Ascending aorta (tissue), 2 donors: Measurements from ENCODE around the gene HMOX2. TPM values are rescaled to one million over a fixed set of nuclear protein-coding genes. Genes with fewer than 3 reads are reported as not detected.

Source experiments
- DNase-seq, 2 donors: peaks; one replicate each; pipeline ENCODE4 v3.0.0-alpha.2; 2019; ENCODE audit warnings: low spot score in 2 of 2
- H3K27ac ChIP-seq, 2 donors: fragments of 200-600 bp; sonication (generic); one replicate each; pipeline ENCODE4 v1.5.1; 2016 to 2017; ENCODE audit warnings: mild to moderate bottlenecking in 1 of 2
- H3K27me3 ChIP-seq: fragments of 200-600 bp; sonication (generic); one replicate; pipeline ENCODE4 v1.5.1; 2017
- H3K36me3 ChIP-seq, 2 donors: fragments of 200-600 bp; sonication (generic); one replicate each; pipeline ENCODE4 v1.5.1; 2016
- H3K4me1 ChIP-seq, 2 donors: fragments of 200-600 bp; sonication (generic); one replicate each; pipeline ENCODE4 v1.5.1; 2016 to 2017; ENCODE audit warnings: mild to moderate bottlenecking in 1 of 2
- H3K4me3 ChIP-seq, 2 donors: fragments of 200-600 bp; sonication (generic); one replicate each; pipeline ENCODE4 v1.5.1; 2016 to 2017; ENCODE audit warnings: mild to moderate bottlenecking in 1 of 2
- H3K9me3 ChIP-seq, 2 donors: fragments of 200-600 bp; sonication (generic); one replicate each; pipeline ENCODE4 v1.5.1; 2016
- CTCF ChIP-seq, 3 experiments: fragments of 200-600 bp in 2 of 3; fragments of 450-650 bp in 1 of 3; sonication (generic) in 2 of 3; IDR thresholded peaks; one replicate each; pipeline ENCODE4 v1.5.1; 2016 to 2019; ENCODE audit warnings: antibody characterized with exemption in 3 of 3, mild to moderate bottlenecking in 1 of 3, moderate library complexity in 1 of 3
- intact Hi-C: fragments of 100-400 bp; cut with DNase I; formaldehyde crosslinking; loops from one replicate; pipeline ENCODE4 v1.15.1; 2023
- total RNA-seq: library from RNA; depleted of rRNA; stranded (reverse); fragments of >200 nt; gene quantifications from one replicate; pipeline ENCODE4 v1.1.0, GENCODE V29; 2016

The HMOX2 gene
- total RNA-seq, 1 donor from 2014 or later: 36.7 TPM

DNA sequence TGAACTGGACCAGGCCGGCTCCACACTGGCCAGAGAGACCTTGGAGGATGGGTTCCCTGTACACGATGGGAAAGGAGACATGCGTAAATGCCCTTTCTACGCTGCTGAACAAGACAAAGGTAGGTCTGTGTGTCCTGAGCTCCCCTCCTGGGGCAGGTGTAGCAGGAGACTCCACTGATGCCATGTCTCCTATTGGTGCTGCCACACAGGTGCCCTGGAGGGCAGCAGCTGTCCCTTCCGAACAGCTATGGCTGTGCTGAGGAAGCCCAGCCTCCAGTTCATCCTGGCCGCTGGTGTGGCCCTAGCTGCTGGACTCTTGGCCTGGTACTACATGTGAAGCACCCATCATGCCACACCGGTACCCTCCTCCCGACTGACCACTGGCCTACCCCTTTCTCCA, 33.2 kb downstream of the HMOX2 start:
- Histone ChIP-seq H3K9me3 (no peaks in the 10 kb centered on the region), H3K36me3 (peaks cover 51 to 60% of the 10 kb centered on the region in 2 donors), H3K4me3 (no peak overlapping the region), H3K4me1 (peaks cover 6 to 7% of the 10 kb centered on the region in 2 donors), H3K27me3 (no peaks in the 10 kb centered on the region), H3K27ac (no peak overlapping the region)
- intact Hi-C loops: loop anchor here (5.0 kb wide), 1 partner anchor 78 kb away; no protein-coding TSS in a partner anchor
- DNase-seq: no peak
- no peak for TF ChIP-seq CTCF (IDR thresholded peaks at IDR 0.05)

DNA sequence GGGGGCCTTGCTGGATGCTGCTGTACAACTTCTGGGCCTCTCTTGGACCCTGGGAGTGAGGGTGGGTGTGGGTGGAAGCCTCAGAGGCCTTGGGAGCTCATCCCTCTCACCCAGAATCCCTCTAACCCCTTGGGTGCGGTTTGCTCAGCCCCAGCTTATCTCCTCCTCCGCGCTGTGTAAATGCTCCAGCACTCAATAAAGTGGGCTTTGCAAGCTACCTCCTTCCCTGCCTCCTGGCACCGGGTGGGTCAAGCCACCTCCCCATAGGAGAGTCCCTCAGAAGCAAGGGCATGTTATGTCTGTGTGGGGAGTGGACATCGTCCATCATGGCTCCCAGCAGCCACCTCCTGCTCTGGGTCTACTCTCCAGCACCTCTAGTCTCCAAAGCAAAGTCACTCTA, 33.9 kb downstream of the HMOX2 start:
- Histone ChIP-seq H3K9me3 (no peaks in the 10 kb centered on the region), H3K4me3 (no peak overlapping the region), H3K27ac (no peak overlapping the region), H3K27me3 (no peaks in the 10 kb centered on the region), H3K4me1 (peaks cover 7 to 12% of the 10 kb centered on the region in 2 donors), H3K36me3 (peaks cover 51 to 60% of the 10 kb centered on the region in 2 donors)
- no peak for TF ChIP-seq CTCF (IDR thresholded peaks at IDR 0.05)
- intact Hi-C loops: no loop called here
- DNase-seq: no peak

GRCh38 chr16:4510747-4511426, 34.7 kb downstream of the HMOX2 start:
- Histone ChIP-seq H3K4me1 (peaks cover 7 to 14% of the 10 kb centered on the region in 2 donors), H3K36me3 (peaks cover 51 to 56% of the 10 kb centered on the region in 2 donors), H3K4me3 (no peak overlapping the region), H3K27ac (no peak overlapping the region), H3K27me3 (no peaks in the 10 kb centered on the region), H3K9me3 (no peaks in the 10 kb centered on the region)
- no peak for TF ChIP-seq CTCF (IDR thresholded peaks at IDR 0.05)
- DNase-seq: no peak
- intact Hi-C loops: no loop called here

- no peaks in the 10 kb centered on the region for H3K27me3 ChIP-seq
- no peaks in the 10 kb centered on the region for H3K9me3 ChIP-seq
- H3K4me1 ChIP-seq: peaks cover 7 to 14% of the 10 kb centered on the region in 2 donors
- peak in 2 of 3 experiments; percentile 21 to 45 for TF ChIP-seq CTCF (IDR thresholded peaks at IDR 0.05)
- H3K27ac ChIP-seq: no peak overlapping the region
- no peak for DNase-seq
- intact Hi-C loops: no loop called here
- H3K4me3 ChIP-seq: no peak overlapping the region
- peaks cover 51 to 56% of the 10 kb centered on the region in 2 donors for H3K36me3 ChIP-seq
Measured at GRCh38 chr16:4511441-4512082, 35.4 kb downstream of the HMOX2 start.

- H3K9me3 ChIP-seq: no peaks in the 10 kb centered on the region
- H3K4me3 ChIP-seq: no peak overlapping the region
- no peak for DNase-seq
- intact Hi-C loops: no loop called here
- no peak for TF ChIP-seq CTCF (IDR thresholded peaks at IDR 0.05)
- no peak overlapping the region for H3K27ac ChIP-seq
- H3K36me3 ChIP-seq: peaks cover 47 to 50% of the 10 kb centered on the region in 2 donors
- no peaks in the 10 kb centered on the region for H3K27me3 ChIP-seq
- H3K4me1 ChIP-seq: peaks cover 7 to 14% of the 10 kb centered on the region in 2 donors
Measured at GRCh38 chr16:4512473-4512872, 36.3 kb downstream of the HMOX2 start.
